ENCODE results near the gene VAPB.
A peak's percentile ranks its signal among the peaks of the same experiment; 100 is the strongest.

VAPB gene

GRCh38 chr20:58479726-58480440 is 90.9 kb downstream of the VAPB start:
- no peak for TF ChIP-seq CTCF (IDR thresholded peaks at IDR 0.05; ENCODE audit: insufficient read depth, low read depth, low read length, missing control alignments)
- no peak overlapping the region for H3K4me3 ChIP-seq (ENCODE audit: low read length)
- DNase-seq (ENCODE audit: low read depth): no peak

GRCh38 chr20:58480551-58481336 is 91.7 kb downstream of the VAPB start:
- no peak overlapping the region for H3K4me3 ChIP-seq (ENCODE audit: low read length)
- no peak for DNase-seq (ENCODE audit: low read depth)
- TF ChIP-seq CTCF (IDR thresholded peaks at IDR 0.05; ENCODE audit: insufficient read depth, low read depth, low read length, missing control alignments): no peak

- peak; percentile 46 for DNase-seq (ENCODE audit: low read depth)
- no peak overlapping the region for H3K4me3 ChIP-seq (ENCODE audit: low read length)
- peak; percentile 63 for TF ChIP-seq CTCF (IDR thresholded peaks at IDR 0.05; ENCODE audit: insufficient read depth, low read depth, low read length, missing control alignments)
Observed at GRCh38 chr20:58481481-58482021, 92.5 kb downstream of the VAPB start.

- no peak overlapping the region for H3K4me3 ChIP-seq (ENCODE audit: low read length)
- DNase-seq (ENCODE audit: low read depth): no peak
- no peak for TF ChIP-seq CTCF (IDR thresholded peaks at IDR 0.05; ENCODE audit: insufficient read depth, low read depth, low read length, missing control alignments)
Observed at GRCh38 chr20:58482416-58482815, 93.4 kb downstream of the VAPB start.

- no peak overlapping the region for H3K4me3 ChIP-seq (ENCODE audit: low read length)
- TF ChIP-seq CTCF (IDR thresholded peaks at IDR 0.05; ENCODE audit: insufficient read depth, low read depth, low read length, missing control alignments): no peak
- no peak for DNase-seq (ENCODE audit: low read depth)
Observed at GRCh38 chr20:58483051-58483450, 94.0 kb downstream of the VAPB start.

GRCh38 chr20:58483470-58483869 is 94.4 kb downstream of the VAPB start:
- H3K4me3 ChIP-seq (ENCODE audit: low read length): no peak overlapping the region
- TF ChIP-seq CTCF (IDR thresholded peaks at IDR 0.05; ENCODE audit: insufficient read depth, low read depth, low read length, missing control alignments): no peak
- DNase-seq (ENCODE audit: low read depth): no peak

Measured in epithelial cell of esophagus (primary cell).